DND-41 (cell line): ENCODE measurements around the gene CEACAM3.

Experiments
- CTCF ChIP-seq: IDR thresholded peaks from 2 replicates; pipeline ENCODE4 v1.5.1; 2012; ENCODE audit warnings: borderline replicate concordance, low read length, moderate library complexity, mild to moderate bottlenecking; ENCODE audit not compliant: poor library complexity, severe bottlenecking; ENCODE audit errors: extremely low read depth
- EZH2 ChIP-seq: IDR thresholded peaks from 3 replicates; pipeline ENCODE4 v1.6.1; 2012; ENCODE audit warnings: borderline replicate concordance, low read depth, mild to moderate bottlenecking, moderate library complexity, low read length, inconsistent platforms; ENCODE audit not compliant: severe bottlenecking

GRCh38 chr19:41811036-41811435 is 14.6 kb downstream of the CEACAM3 start:
- TF ChIP-seq CTCF, result no peak
- no peak for TF ChIP-seq EZH2
